Measurements from ENCODE around the gene ZBTB7B.

Gene ZBTB7B

DNA sequence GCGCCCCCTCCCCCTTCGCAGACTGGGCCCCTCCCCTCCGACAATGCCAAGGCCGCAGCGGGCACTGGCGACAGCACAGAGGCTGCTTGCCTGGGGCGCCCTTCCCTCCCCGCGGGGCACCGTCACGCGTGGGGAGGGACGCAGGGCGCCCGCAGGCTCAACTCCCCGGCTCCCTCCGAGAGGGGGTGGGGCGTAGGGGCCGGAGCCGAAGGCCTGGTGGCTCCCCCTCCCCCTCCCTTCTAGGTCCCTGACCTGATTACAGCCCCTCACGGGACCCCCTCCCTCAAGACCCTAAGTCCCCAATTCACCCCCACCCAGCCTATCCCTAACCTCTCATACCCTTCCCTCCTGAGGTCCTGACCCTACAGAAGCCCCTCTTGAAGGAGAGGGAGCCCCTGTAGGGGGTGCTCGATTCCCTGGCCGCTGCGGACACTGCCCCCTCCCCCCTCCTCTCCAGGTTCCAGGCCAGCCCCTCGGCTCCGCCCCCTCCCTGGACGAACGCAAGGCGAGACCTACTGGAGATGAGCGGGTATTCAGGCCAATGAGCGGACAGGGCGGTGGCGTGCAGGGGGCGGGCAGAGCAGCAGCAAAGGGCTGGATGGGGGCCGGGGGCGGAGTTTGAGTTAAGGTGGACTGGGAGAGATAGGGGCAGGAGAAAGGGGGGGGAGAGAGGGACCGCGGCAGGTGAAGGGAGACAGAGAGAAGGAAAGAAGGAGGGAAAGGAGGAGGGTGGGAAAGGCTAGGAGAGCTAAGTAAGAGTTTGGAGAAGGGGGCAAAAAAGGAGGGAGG, 733 bp upstream of the ZBTB7B start (continued):
- TF ChIP-seq ZNF585B (tag by site-specific recombination; IDR thresholded peaks at IDR 0.05) (no peak), KLF10 (tag by site-specific recombination; IDR thresholded peaks at IDR 0.05) (peak; percentile 76), ZNF501 (tag by site-specific recombination; IDR thresholded peaks at IDR 0.05) (0 out of 2 replicates have a peak, but pooled peaks have one; percentile 20), ZFP37 (tag by site-specific recombination; IDR thresholded peaks at IDR 0.05) (no peak), ZEB2 (tag by site-specific recombination; IDR thresholded peaks at IDR 0.05) (peak; percentile 65), ZNF426 (tag by site-specific recombination; IDR thresholded peaks at IDR 0.05) (no peak), ZNF529 (tag by site-specific recombination; IDR thresholded peaks at IDR 0.05; ENCODE audit: insufficient replicate concordance) (no peak), SCRT1 (tag by site-specific recombination; IDR thresholded peaks at IDR 0.05; ENCODE audit: borderline replicate concordance) (no peak), KLF8 (tag by site-specific recombination; IDR thresholded peaks at IDR 0.05) (peak; percentile 99), ZNF555 (tag by site-specific recombination; conservative IDR thresholded peaks at IDR 0.05) (no peak), ZNF391 (tag by site-specific recombination; IDR thresholded peaks at IDR 0.05; ENCODE audit: borderline replicate concordance, low read depth) (0 out of 2 replicates have a peak, but pooled peaks have one; percentile 41), ZNF473 (tag by site-specific recombination; IDR thresholded peaks at IDR 0.05) (no peak), ZNF549 (tag by site-specific recombination; IDR thresholded peaks at IDR 0.05) (no peak), ZBTB17 (tag by site-specific recombination; IDR thresholded peaks at IDR 0.05) (peak; percentile 95), HOXA7 (CRISPR knock-in tag; IDR thresholded peaks at IDR 0.05; ENCODE audit: borderline replicate concordance) (no peak), ZNF416 (tag by site-specific recombination; IDR thresholded peaks at IDR 0.05) (no peak), ZNF600 (tag by site-specific recombination; IDR thresholded peaks at IDR 0.05) (peak; percentile 33; the same call in 1 of the 2 replicates), ZNF623 (tag by site-specific recombination; IDR thresholded peaks at IDR 0.05) (no peak), ZFHX2 (tag by site-specific recombination; conservative IDR thresholded peaks at IDR 0.05) (peak; percentile 63), BCL11A (tag by site-specific recombination; IDR thresholded peaks at IDR 0.05; ENCODE audit: low read depth) (peak; percentile 94), HOXD13 (CRISPR knock-in tag; IDR thresholded peaks at IDR 0.05; ENCODE audit: borderline replicate concordance) (no peak), IKZF3 (tag by site-specific recombination; IDR thresholded peaks at IDR 0.05) (peak; percentile 8; the same call in 1 of the 2 replicates), ZBTB6 (tag by site-specific recombination; IDR thresholded peaks at IDR 0.05) (no peak; the same call in 1 of the 2 replicates), ZNF610 (tag by site-specific recombination; IDR thresholded peaks at IDR 0.05; ENCODE audit: borderline replicate concordance) (no peak), ZBTB8A (tag by site-specific recombination; IDR thresholded peaks at IDR 0.05) (peak; percentile 72), ZNF548 (tag by site-specific recombination; IDR thresholded peaks at IDR 0.05) (no peak), GFI1B (tag by site-specific recombination; IDR thresholded peaks at IDR 0.05) (0 out of 2 replicates have a peak, but pooled peaks have one; percentile 35), PBX3 (CRISPR knock-in tag; IDR thresholded peaks at IDR 0.05) (peak; percentile 56; the same call in 1 of the 2 replicates), ZNF544 (tag by site-specific recombination; IDR thresholded peaks at IDR 0.05) (no peak), ZSCAN23 (tag by site-specific recombination; IDR thresholded peaks at IDR 0.05) (peak; percentile 82), ZNF791 (tag by site-specific recombination; IDR thresholded peaks at IDR 0.05) (no peak), ZNF670 (tag by site-specific recombination; IDR thresholded peaks at IDR 0.05; ENCODE audit: low read depth) (no peak)
- TF ChIP-seq, protein P1, sequence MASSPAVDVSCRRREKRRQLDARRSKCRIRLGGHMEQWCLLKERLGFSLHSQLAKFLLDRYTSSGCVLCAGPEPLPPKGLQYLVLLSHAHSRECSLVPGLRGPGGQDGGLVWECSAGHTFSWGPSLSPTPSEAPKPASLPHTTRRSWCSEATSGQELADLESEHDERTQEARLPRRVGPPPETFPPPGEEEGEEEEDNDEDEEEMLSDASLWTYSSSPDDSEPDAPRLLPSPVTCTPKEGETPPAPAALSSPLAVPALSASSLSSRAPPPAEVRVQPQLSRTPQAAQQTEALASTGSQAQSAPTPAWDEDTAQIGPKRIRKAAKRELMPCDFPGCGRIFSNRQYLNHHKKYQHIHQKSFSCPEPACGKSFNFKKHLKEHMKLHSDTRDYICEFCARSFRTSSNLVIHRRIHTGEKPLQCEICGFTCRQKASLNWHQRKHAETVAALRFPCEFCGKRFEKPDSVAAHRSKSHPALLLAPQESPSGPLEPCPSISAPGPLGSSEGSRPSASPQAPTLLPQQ (tag by site-specific recombination; IDR thresholded peaks at IDR 0.05) = peak; percentile 38
- TF ChIP-seq, protein P2, sequence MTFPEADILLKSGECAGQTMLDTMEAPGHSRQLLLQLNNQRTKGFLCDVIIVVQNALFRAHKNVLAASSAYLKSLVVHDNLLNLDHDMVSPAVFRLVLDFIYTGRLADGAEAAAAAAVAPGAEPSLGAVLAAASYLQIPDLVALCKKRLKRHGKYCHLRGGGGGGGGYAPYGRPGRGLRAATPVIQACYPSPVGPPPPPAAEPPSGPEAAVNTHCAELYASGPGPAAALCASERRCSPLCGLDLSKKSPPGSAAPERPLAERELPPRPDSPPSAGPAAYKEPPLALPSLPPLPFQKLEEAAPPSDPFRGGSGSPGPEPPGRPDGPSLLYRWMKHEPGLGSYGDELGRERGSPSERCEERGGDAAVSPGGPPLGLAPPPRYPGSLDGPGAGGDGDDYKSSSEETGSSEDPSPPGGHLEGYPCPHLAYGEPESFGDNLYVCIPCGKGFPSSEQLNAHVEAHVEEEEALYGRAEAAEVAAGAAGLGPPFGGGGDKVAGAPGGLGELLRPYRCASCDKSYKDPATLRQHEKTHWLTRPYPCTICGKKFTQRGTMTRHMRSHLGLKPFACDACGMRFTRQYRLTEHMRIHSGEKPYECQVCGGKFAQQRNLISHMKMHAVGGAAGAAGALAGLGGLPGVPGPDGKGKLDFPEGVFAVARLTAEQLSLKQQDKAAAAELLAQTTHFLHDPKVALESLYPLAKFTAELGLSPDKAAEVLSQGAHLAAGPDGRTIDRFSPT (tag by site-specific recombination; IDR thresholded peaks at IDR 0.05) = peak; percentile 94
- TF ChIP-seq, protein P3, sequence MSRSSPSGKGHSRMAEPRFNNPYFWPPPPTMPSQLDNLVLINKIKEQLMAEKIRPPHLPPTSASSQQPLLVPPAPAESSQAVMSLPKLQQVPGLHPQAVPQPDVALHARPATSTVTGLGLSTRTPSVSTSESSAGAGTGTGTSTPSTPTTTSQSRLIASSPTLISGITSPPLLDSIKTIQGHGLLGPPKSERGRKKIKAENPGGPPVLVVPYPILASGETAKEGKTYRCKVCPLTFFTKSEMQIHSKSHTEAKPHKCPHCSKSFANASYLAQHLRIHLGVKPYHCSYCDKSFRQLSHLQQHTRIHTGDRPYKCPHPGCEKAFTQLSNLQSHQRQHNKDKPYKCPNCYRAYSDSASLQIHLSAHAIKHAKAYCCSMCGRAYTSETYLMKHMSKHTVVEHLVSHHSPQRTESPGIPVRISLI (tag by site-specific recombination; IDR thresholded peaks at IDR 0.05) = no peak

Data from HEK293 (cell line).